Measurements from ENCODE around the gene IL17A. TPM values are rescaled to one million over a fixed set of nuclear protein-coding genes. Genes with fewer than 3 reads are reported as not detected.

Gene IL17A
- not detected in 2 replicates for polyA plus RNA-seq (2011; rRNA removed)
- polyA minus RNA-seq (2011; rRNA and poly(A)+ RNA removed) = not detected in 2 replicates

DNA sequence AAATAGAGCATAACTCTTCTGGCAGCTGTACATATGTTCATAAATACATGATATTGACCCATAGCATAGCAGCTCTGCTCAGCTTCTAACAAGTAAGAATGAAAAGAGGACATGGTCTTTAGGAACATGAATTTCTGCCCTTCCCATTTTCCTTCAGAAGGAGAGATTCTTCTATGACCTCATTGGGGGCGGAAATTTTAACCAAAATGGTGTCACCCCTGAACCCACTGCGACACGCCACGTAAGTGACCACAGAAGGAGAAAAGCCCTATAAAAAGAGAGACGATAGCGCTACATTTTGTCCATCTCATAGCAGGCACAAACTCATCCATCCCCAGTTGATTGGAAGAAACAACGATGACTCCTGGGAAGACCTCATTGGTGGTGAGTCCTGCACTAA is at the start of gene IL17A:
TSS of gene IL17A (plus strand) at position 301 of the 400 bp plus-strand sequence. CDS start at position 358, 57 bp downstream.
- no peak for TF ChIP-seq CTCF (IDR thresholded peaks at IDR 0.05; ENCODE audit: low read depth, low read length)
- Histone ChIP-seq H3K27me3 (ENCODE audit: control insufficient read depth, insufficient read depth, low read length) (no peaks in the 10 kb centered on the region), H3K27ac (ENCODE audit: low read depth, low read length) (no peak within 1 kb of the TSS), H3K9me3 (ENCODE audit: control insufficient read depth, insufficient read depth, low read length) (no peaks in the 10 kb centered on the region), H3K4me3 (ENCODE audit: low read depth, low read length) (no peak within 1 kb of the TSS)
- POLR2A ChIA-PET = no interaction called here
- no peak for DNase-seq (ENCODE audit: low read depth, low spot score)
- CTCF ChIA-PET = no interaction called here

DNA sequence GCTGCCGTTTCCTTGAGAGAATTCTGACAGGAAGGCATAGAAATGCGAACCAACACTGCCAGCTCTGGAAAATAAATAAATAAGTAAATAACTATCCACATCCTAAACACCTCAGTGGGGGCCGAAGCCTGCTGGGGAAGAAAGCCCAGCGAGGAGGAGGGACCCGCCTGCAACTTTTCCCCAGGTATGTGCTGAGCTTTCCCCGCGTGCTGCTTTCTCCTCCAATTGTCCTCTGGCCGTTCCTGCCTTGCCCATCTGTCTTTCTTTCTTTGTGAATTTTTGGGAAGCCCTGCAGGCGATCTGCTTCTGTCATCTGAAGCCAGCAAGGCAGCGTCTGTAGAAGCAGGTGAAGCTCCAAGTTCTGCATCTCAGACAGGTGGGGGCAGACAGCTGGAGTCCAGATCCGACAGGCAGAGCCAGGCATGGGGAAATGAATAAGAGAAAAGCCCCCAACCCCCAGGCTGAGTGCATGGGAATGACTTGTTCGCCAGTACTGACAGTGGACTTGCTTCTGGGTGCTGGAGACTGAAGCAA is 49.2 kb upstream of the IL17A start:
- no peak overlapping the region for H3K4me3 ChIP-seq (ENCODE audit: low read depth, low read length)
- no peak for TF ChIP-seq CTCF (IDR thresholded peaks at IDR 0.05; ENCODE audit: low read depth, low read length)
- DNase-seq (ENCODE audit: low read depth, low spot score) = no peak
- no peaks in the 10 kb centered on the region for H3K9me3 ChIP-seq (ENCODE audit: control insufficient read depth, insufficient read depth, low read length)
- H3K27me3 ChIP-seq (ENCODE audit: control insufficient read depth, insufficient read depth, low read length) = peaks cover 6% of the 10 kb centered on the region
- ChIA-PET POLR2A (no interaction called here), CTCF (no interaction called here)
- no peak overlapping the region for H3K27ac ChIP-seq (ENCODE audit: low read depth, low read length)

DNA sequence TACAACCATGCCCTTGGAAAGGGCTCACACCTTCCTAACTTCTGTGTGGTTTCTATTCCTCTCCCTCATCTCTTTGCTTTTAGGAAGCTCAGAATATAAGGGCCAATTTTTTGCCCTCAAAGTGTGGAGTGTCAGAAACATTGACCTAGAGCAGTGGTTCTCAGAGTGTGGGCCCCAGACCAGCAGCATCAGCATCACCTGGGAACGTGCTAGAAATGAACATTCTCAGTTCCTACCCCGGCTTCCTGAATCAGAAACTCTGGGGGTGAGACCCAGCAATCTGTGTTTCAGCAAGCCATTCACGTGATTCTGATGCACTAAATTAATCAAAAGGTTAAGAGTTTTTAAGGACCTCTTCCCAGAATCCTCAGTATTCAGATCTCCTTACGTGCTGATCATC is 47.9 kb upstream of the IL17A start:
- DNase-seq (ENCODE audit: low read depth, low spot score) = no peak
- CTCF ChIA-PET = no interaction called here
- Histone ChIP-seq H3K9me3 (ENCODE audit: control insufficient read depth, insufficient read depth, low read length) (no peaks in the 10 kb centered on the region), H3K27me3 (ENCODE audit: control insufficient read depth, insufficient read depth, low read length) (peaks cover 6% of the 10 kb centered on the region), H3K4me3 (ENCODE audit: low read depth, low read length) (no peak overlapping the region), H3K27ac (ENCODE audit: low read depth, low read length) (no peak overlapping the region)
- POLR2A ChIA-PET = no interaction called here
- no peak for TF ChIP-seq CTCF (IDR thresholded peaks at IDR 0.05; ENCODE audit: low read depth, low read length)

DNA sequence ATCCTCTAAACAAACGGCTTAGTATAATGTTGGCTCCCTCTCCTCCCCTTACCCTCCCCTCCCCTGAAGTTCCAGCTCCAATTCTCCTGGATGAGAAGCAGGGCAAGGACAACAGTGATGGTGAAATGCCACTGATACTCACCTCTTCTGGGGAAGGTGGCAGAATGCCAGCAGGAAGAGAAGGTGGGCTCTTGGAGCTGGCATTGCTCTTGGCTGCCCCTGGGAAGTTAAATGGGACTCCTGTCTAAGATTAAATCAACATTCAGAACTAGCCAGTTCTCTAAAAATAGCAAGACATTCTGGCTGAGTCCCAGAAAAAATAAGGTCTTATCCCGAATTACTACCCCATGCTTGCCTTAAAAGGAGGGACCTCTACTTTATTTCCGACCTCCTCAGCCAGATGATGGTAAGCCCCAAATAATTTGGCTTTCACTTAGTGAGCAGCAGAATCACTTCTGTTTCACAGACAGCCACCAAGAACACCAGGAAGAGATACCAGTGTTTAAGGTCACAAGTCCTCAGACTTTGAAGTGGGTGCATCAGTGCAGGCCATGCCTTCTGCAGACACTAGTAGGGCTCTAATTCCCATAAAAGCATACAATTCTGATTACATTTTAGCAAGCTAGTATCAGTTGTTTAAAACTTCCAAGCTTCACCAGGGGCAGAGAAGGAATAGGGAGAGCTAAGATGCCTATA is 46.0 kb upstream of the IL17A start:
- Histone ChIP-seq H3K27ac (ENCODE audit: low read depth, low read length) (no peak overlapping the region), H3K9me3 (ENCODE audit: control insufficient read depth, insufficient read depth, low read length) (no peaks in the 10 kb centered on the region), H3K27me3 (ENCODE audit: control insufficient read depth, insufficient read depth, low read length) (peaks cover 6% of the 10 kb centered on the region), H3K4me3 (ENCODE audit: low read depth, low read length) (no peak overlapping the region)
- no peak for TF ChIP-seq CTCF (IDR thresholded peaks at IDR 0.05; ENCODE audit: low read depth, low read length)
- DNase-seq (ENCODE audit: low read depth, low spot score) = no peak
- ChIA-PET CTCF (interaction anchor here (1.1 kb wide), 1 partner anchor 123 kb away, joined by 4 read pairs; no protein-coding TSS in a partner anchor), POLR2A (no interaction called here)

- Histone ChIP-seq H3K27me3 (ENCODE audit: control insufficient read depth, insufficient read depth, low read length) (peaks cover 6% of the 10 kb centered on the region), H3K4me3 (ENCODE audit: low read depth, low read length) (no peak overlapping the region), H3K27ac (ENCODE audit: low read depth, low read length) (no peak overlapping the region), H3K9me3 (ENCODE audit: control insufficient read depth, insufficient read depth, low read length) (no peaks in the 10 kb centered on the region)
- POLR2A ChIA-PET = no interaction called here
- CTCF ChIA-PET = no interaction called here
- no peak for TF ChIP-seq CTCF (IDR thresholded peaks at IDR 0.05; ENCODE audit: low read depth, low read length)
- no peak for DNase-seq (ENCODE audit: low read depth, low spot score)
Observed at GRCh38 chr6:52141596-52141995, 44.6 kb upstream of the IL17A start.

Data from AG04450 (cell line).